ENCODE results near the gene JTB.
A peak's percentile ranks its signal among the peaks of the same experiment; 100 is the strongest.

JTB gene

GRCh38 chr1:153945795-153946621 lies 31.5 kb downstream of the JTB start:
- H3K27me3 ChIP-seq (ENCODE audit: control insufficient read depth, low read length) = no peaks in the 10 kb centered on the region
- H3K4me3 ChIP-seq (ENCODE audit: low read length) = peak overlapping the region; percentile 76
- H4K20me1 ChIP-seq (ENCODE audit: control insufficient read depth, insufficient read depth, low read depth, low read length) = no peaks in the 10 kb centered on the region
- H3F3A ChIP-seq (ENCODE audit: control insufficient read depth, insufficient read depth) = peaks cover 21% of the 10 kb centered on the region
- no peaks in the 10 kb centered on the region for H3K9me3 ChIP-seq (ENCODE audit: control insufficient read depth, insufficient read depth, low read length)
- peak overlapping the region; percentile 90 for H3K27ac ChIP-seq (ENCODE audit: low read depth, low read length)
- peaks cover 59% of the 10 kb centered on the region for H3K4me1 ChIP-seq (ENCODE audit: control insufficient read depth, low read length)
- H3K36me3 ChIP-seq (ENCODE audit: control insufficient read depth, low read length) = peaks cover 85% of the 10 kb centered on the region
- H3K79me2 ChIP-seq (ENCODE audit: control insufficient read depth, low read length) = peaks cover 38% of the 10 kb centered on the region
- peak overlapping the region; percentile 86 for H3K4me2 ChIP-seq (ENCODE audit: low read length)
- no peaks in the 10 kb centered on the region for H3K9me2 ChIP-seq (replicated peaks; ENCODE audit: control insufficient read depth, low read length)
- TF ChIP-seq EZH2phosphoT487 (IDR thresholded peaks at IDR 0.05; ENCODE audit: borderline replicate concordance, low read length) (no peak), CTCF (IDR thresholded peaks at IDR 0.05; ENCODE audit: low read depth, low read length, poor library complexity, severe bottlenecking) (no peak)

GRCh38 chr1:153945131-153945794 lies 32.2 kb downstream of the JTB start:
- peak overlapping the region; percentile 90 for H3K27ac ChIP-seq (ENCODE audit: low read depth, low read length)
- H3K27me3 ChIP-seq (ENCODE audit: control insufficient read depth, low read length) = no peaks in the 10 kb centered on the region
- H3F3A ChIP-seq (ENCODE audit: control insufficient read depth, insufficient read depth) = peaks cover 21% of the 10 kb centered on the region
- H3K36me3 ChIP-seq (ENCODE audit: control insufficient read depth, low read length) = peaks cover 85% of the 10 kb centered on the region
- H4K20me1 ChIP-seq (ENCODE audit: control insufficient read depth, insufficient read depth, low read depth, low read length) = no peaks in the 10 kb centered on the region
- peaks cover 38% of the 10 kb centered on the region for H3K79me2 ChIP-seq (ENCODE audit: control insufficient read depth, low read length)
- H3K4me1 ChIP-seq (ENCODE audit: control insufficient read depth, low read length) = peaks cover 52% of the 10 kb centered on the region
- H3K9me3 ChIP-seq (ENCODE audit: control insufficient read depth, insufficient read depth, low read length) = no peaks in the 10 kb centered on the region
- peak overlapping the region; percentile 86 for H3K4me2 ChIP-seq (ENCODE audit: low read length)
- no peak for TF ChIP-seq EZH2phosphoT487 (IDR thresholded peaks at IDR 0.05; ENCODE audit: borderline replicate concordance, low read length)
- no peak for TF ChIP-seq CTCF (IDR thresholded peaks at IDR 0.05; ENCODE audit: low read depth, low read length, poor library complexity, severe bottlenecking)
- H3K4me3 ChIP-seq (ENCODE audit: low read length) = peak overlapping the region; percentile 76
- no peaks in the 10 kb centered on the region for H3K9me2 ChIP-seq (replicated peaks; ENCODE audit: control insufficient read depth, low read length)

- Histone ChIP-seq H3K36me3 (ENCODE audit: control insufficient read depth, low read length) (peaks cover 85% of the 10 kb centered on the region), H3K4me1 (ENCODE audit: control insufficient read depth, low read length) (peaks cover 47% of the 10 kb centered on the region), H3K9me3 (ENCODE audit: control insufficient read depth, insufficient read depth, low read length) (no peaks in the 10 kb centered on the region), H4K20me1 (ENCODE audit: control insufficient read depth, insufficient read depth, low read depth, low read length) (no peaks in the 10 kb centered on the region), H3K27ac (ENCODE audit: low read depth, low read length) (peak overlapping the region; percentile 90), H3K9me2 (replicated peaks; ENCODE audit: control insufficient read depth, low read length) (no peaks in the 10 kb centered on the region), H3K27me3 (ENCODE audit: control insufficient read depth, low read length) (no peaks in the 10 kb centered on the region), H3F3A (ENCODE audit: control insufficient read depth, insufficient read depth) (peaks cover 17% of the 10 kb centered on the region), H3K79me2 (ENCODE audit: control insufficient read depth, low read length) (peaks cover 34% of the 10 kb centered on the region), H3K4me3 (ENCODE audit: low read length) (peak overlapping the region; percentile 76), H3K4me2 (ENCODE audit: low read length) (peak overlapping the region; percentile 86)
- TF ChIP-seq EZH2phosphoT487 (IDR thresholded peaks at IDR 0.05; ENCODE audit: borderline replicate concordance, low read length) (no peak), CTCF (IDR thresholded peaks at IDR 0.05; ENCODE audit: low read depth, low read length, poor library complexity, severe bottlenecking) (no peak)
Measured at GRCh38 chr1:153944827-153945117, 32.7 kb downstream of the JTB start.

Data from DOHH2 (cell line).